CD4-positive, alpha-beta T cell (primary cell): ENCODE data around the gene NUBPL. TPM values are rescaled to one million over a fixed set of nuclear protein-coding genes. Genes with fewer than 3 reads are reported as not detected.
"Not testable (repeated sequence)": the region's sequence is repeated elsewhere in the genome, so short reads cannot be mapped to it uniquely, and the experiment has no call there.

Experiments used
- ATAC-seq: fragments of 200-7000 bp; cut with Tn5 transposase; one replicate; pipeline ENCODE4 v1.10.0; 2022; ENCODE audit warnings: mild to moderate bottlenecking; ENCODE audit not compliant: poor library complexity
- CTCF ChIA-PET: fragments of 350-600 bp; sonication (Branson Sonifier 250); formaldehyde crosslinking; loops from one replicate; lab custom pipeline; 2021; ENCODE audit warnings: antibody characterized with exemption, inconsistent platforms; lab: Charles Lee
- POLR2A ChIA-PET: fragments of 350-600 bp; sonication (Branson Sonifier 250); formaldehyde crosslinking; loops from one replicate; lab custom pipeline; 2021; ENCODE audit warnings: antibody characterized with exemption, inconsistent platforms; lab: Charles Lee
- DNase-seq, 14 experiments: peaks; one replicate each; pipeline ENCODE4 v3.0.0-alpha.2; 2013 to 2020; ENCODE audit warnings: mixed read lengths in 2 of 14
- H3K27ac ChIP-seq, 2 donors: one replicate each; pipeline versions ENCODE4 v1.5.1 to v1.7.0; 2013; ENCODE audit warnings: low read length in 2 of 2, low read depth in 1 of 2, mild to moderate bottlenecking in 1 of 2
- H3K27me3 ChIP-seq, 2 experiments: 1 replicate in 1 of 2; 2 replicates in 1 of 2; pipeline versions ENCODE4 v1.6.1 to v1.7.0; 2013; ENCODE audit warnings: low read length in 2 of 2, control low read depth in 1 of 2, mild to moderate bottlenecking in 1 of 2, moderate library complexity in 1 of 2; ENCODE audit not compliant: insufficient read depth in 2 of 2, control insufficient read depth in 1 of 2
- H3K36me3 ChIP-seq: one replicate; pipeline ENCODE4 v1.6.1; 2013; ENCODE audit warnings: low read length, control low read depth; ENCODE audit not compliant: insufficient read depth
- H3K4me1 ChIP-seq: one replicate; pipeline ENCODE4 v1.6.1; 2013; ENCODE audit warnings: low read length, control low read depth; ENCODE audit not compliant: insufficient read depth
- H3K4me3 ChIP-seq: one replicate; pipeline ENCODE4 v1.5.1; 2013; ENCODE audit warnings: mild to moderate bottlenecking, low read length, moderate library complexity
- H3K9me3 ChIP-seq, 2 experiments: 1 replicate in 1 of 2; 2 replicates in 1 of 2; pipeline versions ENCODE4 v1.6.1 to v1.7.0; 2013; ENCODE audit warnings: low read length in 2 of 2, mild to moderate bottlenecking in 2 of 2, control low read depth in 1 of 2, moderate library complexity in 1 of 2; ENCODE audit not compliant: control insufficient read depth in 1 of 2, insufficient read depth in 1 of 2
- H3K27ac Mint-ChIP-seq: one replicate; pipeline ENCODE4 v1.8.0; 2020; ENCODE audit warnings: mixed read lengths
- H3K27me3 Mint-ChIP-seq: one replicate; pipeline ENCODE4 v1.8.0; 2021; ENCODE audit warnings: mixed read lengths
- H3K36me3 Mint-ChIP-seq: one replicate; pipeline ENCODE4 v1.8.0; 2021; ENCODE audit warnings: low read depth, mixed read lengths
- H3K4me1 Mint-ChIP-seq: one replicate; pipeline ENCODE4 v1.8.0; 2021; ENCODE audit warnings: low read depth, mixed read lengths
- H3K4me3 Mint-ChIP-seq: one replicate; pipeline ENCODE4 v1.8.0; 2020; ENCODE audit warnings: mild to moderate bottlenecking, mixed read lengths
- H3K9me3 Mint-ChIP-seq: one replicate; pipeline ENCODE4 v1.8.0; 2020; ENCODE audit warnings: mixed read lengths
- CTCF ChIP-seq: fragments of 200-600 bp; IDR thresholded peaks from one replicate; pipeline ENCODE4 v1.8.0; 2022; ENCODE audit warnings: antibody characterized with exemption, mild to moderate bottlenecking
- intact Hi-C, 2 experiments: fragments of 100-400 bp; cut with DNase I in 1 of 2; cut with micrococcal nuclease in 1 of 2; formaldehyde crosslinking; loops; one replicate each; pipeline versions ENCODE4 v1.15.1 to v1.9.0; 2023 to 2025; cut with DNase I, micrococcal nuclease
- total RNA-seq, 174 experiments: library from RNA in 2 of 174; stranded (reverse) in 2 of 174; gene quantifications; one replicate each; pipeline ENCODE4 v1.2.3 and lab custom pipeline; 2021 to 2026

The NUBPL gene
- total RNA-seq, 2 experiments from 2014 or later = 7.2 to 8.2 TPM

GRCh38 chr14:31746326-31746725 is 185.1 kb downstream of the NUBPL start:
- ATAC-seq (no peak), DNase-seq (no peak)
- Histone ChIP-seq H3K27ac (no peak overlapping the region), H3K27me3 (no peaks in the 10 kb centered on the region), H3K36me3 (no peaks in the 10 kb centered on the region), H3K9me3 (peaks cover 35 to 43% of the 10 kb centered on the region in 2 experiments), H3K4me1 (no peaks in the 10 kb centered on the region), H3K4me3 (no peak overlapping the region)
- H3K4me1 Mint-ChIP-seq = no peaks in the 10 kb centered on the region
- ChIA-PET POLR2A (no interaction called here), CTCF (interaction anchor here (0.6 kb wide), 1 partner anchor 104 kb away, joined by 5 read pairs; no protein-coding TSS in a partner anchor)
- peaks cover 42% of the 10 kb centered on the region for H3K9me3 Mint-ChIP-seq
- no peaks in the 10 kb centered on the region for H3K27me3 Mint-ChIP-seq
- H3K27ac Mint-ChIP-seq = no peak overlapping the region
- intact Hi-C loops = no loop called here
- TF ChIP-seq CTCF = no peak
- H3K4me3 Mint-ChIP-seq = no peak overlapping the region
- peaks cover 80% of the 10 kb centered on the region for H3K36me3 Mint-ChIP-seq

GRCh38 chr14:31749275-31749674 is 188.1 kb downstream of the NUBPL start:
- ATAC-seq (no peak), DNase-seq (no peak)
- no peak for TF ChIP-seq CTCF
- Mint-ChIP-seq H3K27ac (no peak overlapping the region), H3K9me3 (peaks cover 35% of the 10 kb centered on the region), H3K27me3 (no peaks in the 10 kb centered on the region), H3K4me3 (no peak overlapping the region), H3K36me3 (peaks cover 84% of the 10 kb centered on the region), H3K4me1 (no peaks in the 10 kb centered on the region)
- POLR2A ChIA-PET = no interaction called here
- Histone ChIP-seq H3K36me3 (no peaks in the 10 kb centered on the region), H3K27me3 (no peaks in the 10 kb centered on the region), H3K4me3 (no peak overlapping the region), H3K27ac (no peak overlapping the region), H3K4me1 (no peaks in the 10 kb centered on the region), H3K9me3 (peaks cover 41 to 43% of the 10 kb centered on the region in 2 experiments)
- intact Hi-C loops = no loop called here
- CTCF ChIA-PET = no interaction called here

- DNase-seq, H3K4me1 ChIP-seq, ATAC-seq, H3K27ac ChIP-seq, H3K27me3 ChIP-seq, POLR2A ChIA-PET, H3K27ac Mint-ChIP-seq, H3K36me3 ChIP-seq, H3K4me3 Mint-ChIP-seq, H3K4me3 ChIP-seq, H3K27me3 Mint-ChIP-seq, H3K4me1 Mint-ChIP-seq, CTCF ChIA-PET, intact Hi-C loops: not testable (repeated sequence)
- peaks cover 81% of the 10 kb centered on the region for H3K36me3 Mint-ChIP-seq
- peaks cover 35% of the 10 kb centered on the region for H3K9me3 Mint-ChIP-seq
- H3K9me3 ChIP-seq = peaks cover 33 to 35% of the 10 kb centered on the region in 2 experiments
Observed at GRCh38 chr14:31751047-31751446, 189.8 kb downstream of the NUBPL start.
